Chondrocyte (in vitro differentiated cells): ENCODE measurements around the gene HDHD5. TPM values are rescaled to one million over a fixed set of nuclear protein-coding genes. Genes with fewer than 3 reads are reported as not detected.
"Not testable (repeated sequence)": the region's sequence is repeated elsewhere in the genome, so short reads cannot be mapped to it uniquely, and the experiment has no call there.

Experiments used
- DNase-seq: peaks from one replicate; pipeline ENCODE4 v3.0.0; 2021; ENCODE audit warnings: mixed read lengths, low spot score
- H3K27ac Mint-ChIP-seq: one replicate; pipeline ENCODE4 v1.8.0; 2021; ENCODE audit warnings: mild to moderate bottlenecking, moderate library complexity, mixed read lengths; ENCODE audit not compliant: unreplicated experiment
- H3K27me3 Mint-ChIP-seq: 2 replicates; pipeline ENCODE4 v1.8.0; 2021; ENCODE audit warnings: low read depth, mixed read lengths
- H3K36me3 Mint-ChIP-seq: 2 replicates; pipeline ENCODE4 v1.8.0; 2021; ENCODE audit warnings: low read depth, mixed read lengths
- H3K4me1 Mint-ChIP-seq: 2 replicates; pipeline ENCODE4 v1.8.0; 2021; ENCODE audit warnings: low read depth, mild to moderate bottlenecking, mixed read lengths
- H3K4me3 Mint-ChIP-seq: one replicate; pipeline ENCODE4 v1.8.0; 2021; ENCODE audit warnings: mild to moderate bottlenecking, moderate library complexity, mixed read lengths; ENCODE audit not compliant: unreplicated experiment
- H3K9me3 Mint-ChIP-seq: 2 replicates; pipeline ENCODE4 v1.8.0; 2021; ENCODE audit warnings: low read depth, mixed read lengths
- total RNA-seq: library from RNA; stranded (reverse); gene quantifications from 3 replicates; pipeline ENCODE4 v1.2.1, GENCODE V29; 2021
- TF ChIP-seq, protein P1 (sequence below): fragments of 200-600 bp; sonication (generic); IDR thresholded peaks from 2 replicates; pipeline ENCODE4 v1.5.0; 2021; ENCODE audit warnings: antibody characterized with exemption, mild to moderate bottlenecking, moderate library complexity

HDHD5 gene
- total RNA-seq, 1 donor from 2014 or later, result 30.8 TPM

GRCh38 chr22:17155941-17156340 lies 3.1 kb downstream of the HDHD5 start:
- H3K36me3 Mint-ChIP-seq, result no peaks in the 10 kb centered on the region
- no peak overlapping the region for H3K4me3 Mint-ChIP-seq

GRCh38 chr22:17152971-17153370 lies 6.1 kb downstream of the HDHD5 start:
- peak; percentile 4 for DNase-seq
- Mint-ChIP-seq H3K27me3 (no peaks in the 10 kb centered on the region), H3K4me3 (no peak overlapping the region), H3K9me3 (no peaks in the 10 kb centered on the region), H3K27ac (no peak overlapping the region), H3K4me1 (peaks cover 11% of the 10 kb centered on the region), H3K36me3 (no peaks in the 10 kb centered on the region)
- TF ChIP-seq, protein P1, sequence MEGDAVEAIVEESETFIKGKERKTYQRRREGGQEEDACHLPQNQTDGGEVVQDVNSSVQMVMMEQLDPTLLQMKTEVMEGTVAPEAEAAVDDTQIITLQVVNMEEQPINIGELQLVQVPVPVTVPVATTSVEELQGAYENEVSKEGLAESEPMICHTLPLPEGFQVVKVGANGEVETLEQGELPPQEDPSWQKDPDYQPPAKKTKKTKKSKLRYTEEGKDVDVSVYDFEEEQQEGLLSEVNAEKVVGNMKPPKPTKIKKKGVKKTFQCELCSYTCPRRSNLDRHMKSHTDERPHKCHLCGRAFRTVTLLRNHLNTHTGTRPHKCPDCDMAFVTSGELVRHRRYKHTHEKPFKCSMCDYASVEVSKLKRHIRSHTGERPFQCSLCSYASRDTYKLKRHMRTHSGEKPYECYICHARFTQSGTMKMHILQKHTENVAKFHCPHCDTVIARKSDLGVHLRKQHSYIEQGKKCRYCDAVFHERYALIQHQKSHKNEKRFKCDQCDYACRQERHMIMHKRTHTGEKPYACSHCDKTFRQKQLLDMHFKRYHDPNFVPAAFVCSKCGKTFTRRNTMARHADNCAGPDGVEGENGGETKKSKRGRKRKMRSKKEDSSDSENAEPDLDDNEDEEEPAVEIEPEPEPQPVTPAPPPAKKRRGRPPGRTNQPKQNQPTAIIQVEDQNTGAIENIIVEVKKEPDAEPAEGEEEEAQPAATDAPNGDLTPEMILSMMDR, result no peak

More at GRCh38 chr22:17155941-17156340, 3.1 kb downstream of the HDHD5 start:
- no peak overlapping the region for H3K27ac Mint-ChIP-seq
- no peaks in the 10 kb centered on the region for H3K27me3 Mint-ChIP-seq
- H3K9me3 Mint-ChIP-seq, result no peaks in the 10 kb centered on the region
- no peak for DNase-seq
- TF ChIP-seq, protein P1, result no peak
- peaks cover 22% of the 10 kb centered on the region for H3K4me1 Mint-ChIP-seq

- no peak overlapping the region for H3K4me3 Mint-ChIP-seq
- H3K27me3 Mint-ChIP-seq, result no peaks in the 10 kb centered on the region
- peak; percentile 18 for DNase-seq
- H3K9me3 Mint-ChIP-seq, result no peaks in the 10 kb centered on the region
- peaks cover 8% of the 10 kb centered on the region for H3K4me1 Mint-ChIP-seq
- TF ChIP-seq, protein P1, result no peak
- no peak overlapping the region for H3K27ac Mint-ChIP-seq
- H3K36me3 Mint-ChIP-seq, result peaks cover 2% of the 10 kb centered on the region
Observed at GRCh38 chr22:17152340-17152739, 6.7 kb downstream of the HDHD5 start.

GRCh38 chr22:17149076-17149815 lies 9.8 kb downstream of the HDHD5 start:
- H3K27me3 Mint-ChIP-seq, result no peaks in the 10 kb centered on the region
- no peak overlapping the region for H3K4me3 Mint-ChIP-seq
- no peak overlapping the region for H3K27ac Mint-ChIP-seq
- peaks cover 2% of the 10 kb centered on the region for H3K36me3 Mint-ChIP-seq
- TF ChIP-seq, protein P1, result no peak
- H3K9me3 Mint-ChIP-seq, result no peaks in the 10 kb centered on the region
- H3K4me1 Mint-ChIP-seq, result no peaks in the 10 kb centered on the region
- no peak for DNase-seq

GRCh38 chr22:17147458-17147857 lies 11.6 kb downstream of the HDHD5 start:
- DNase-seq, result peak; percentile 25
- H3K4me1 Mint-ChIP-seq, H3K4me3 Mint-ChIP-seq, H3K27me3 Mint-ChIP-seq, H3K27ac Mint-ChIP-seq, H3K9me3 Mint-ChIP-seq: not testable (repeated sequence)
- peaks cover 11% of the 10 kb centered on the region for H3K36me3 Mint-ChIP-seq
